Transverse colon (tissue), 4 donors: ENCODE measurements around the gene ANKRD35. TPM values are rescaled to one million over a fixed set of nuclear protein-coding genes. Genes with fewer than 3 reads are reported as not detected.

ENCODE experiments used
- DNase-seq: peaks from one replicate; pipeline ENCODE4 v3.0.0-alpha.2; 2019
- H3K27ac ChIP-seq, 4 donors: fragments of 200-600 bp; sonication (generic); 2 replicates each; pipeline ENCODE4 v1.5.1; 2016 to 2018; ENCODE audit warnings: inconsistent platforms in 4 of 4
- H3K27me3 ChIP-seq: fragments of 200-600 bp; sonication (generic); 2 replicates; pipeline ENCODE4 v1.5.1; 2017; ENCODE audit warnings: inconsistent platforms
- H3K36me3 ChIP-seq, 4 donors: fragments of 200-600 bp; sonication (generic); 2 replicates each; pipeline ENCODE4 v1.5.1; 2017 to 2019; ENCODE audit warnings: inconsistent platforms in 4 of 4
- H3K4me1 ChIP-seq, 4 donors: fragments of 200-600 bp; sonication (generic); 2 replicates each; pipeline ENCODE4 v1.5.1; 2017 to 2020; ENCODE audit warnings: inconsistent platforms in 4 of 4
- H3K4me3 ChIP-seq, 4 donors: fragments of 200-600 bp; sonication (generic); 1 replicate in 1 of 4; 2 replicates in 3 of 4; pipeline versions ENCODE4 v1.5.1 to v1.6.1; 2017 to 2019; ENCODE audit warnings: inconsistent platforms in 4 of 4
- H3K9me3 ChIP-seq, 2 donors: fragments of 200-600 bp; sonication (generic); 2 replicates each; pipeline ENCODE4 v1.5.1; 2017 to 2019; ENCODE audit warnings: inconsistent platforms in 2 of 2
- EP300 ChIP-seq: sonication (generic); formaldehyde crosslinking; IDR thresholded peaks from one replicate; pipeline ENCODE4 v1.6.1; 2017; ENCODE audit warnings: antibody characterized with exemption, low read depth
- POLR2A ChIP-seq: fragments of 450-650 bp; IDR thresholded peaks from one replicate; pipeline ENCODE4 v1.6.1; 2016; ENCODE audit warnings: antibody characterized with exemption, mild to moderate bottlenecking, moderate library complexity
- POLR2AphosphoS5 ChIP-seq, 3 donors: sonication (generic); formaldehyde crosslinking; IDR thresholded peaks; one replicate each; pipeline ENCODE4 v1.6.1; 2016; ENCODE audit warnings: antibody characterized with exemption in 3 of 3
- WGBS, 2 donors: methylation state at CpG; one replicate each; pipeline ENCODE4 v1.1.5; 2018; ENCODE audit warnings: low coverage in 1 of 2; 5-methylcytosine and 5-hydroxymethylcytosine counted together
- in situ Hi-C, 4 donors: fragments of 200-750 bp; cut with MboI; loops; one replicate each; pipeline versions ENCODE4 v1.15.0 to v1.15.1; 2017; ENCODE audit warnings: low sequenced_read_pairs in 3 of 4, low pct_ligation_motif_present in 1 of 4, low pct_unique_long_range_greater_than_20kb in 1 of 4
- intact Hi-C: fragments of 100-400 bp; cut with DNase I; formaldehyde crosslinking; loops from one replicate; pipeline ENCODE4 v1.15.1; 2023; ENCODE audit warnings: low total_unique reads
- total RNA-seq, 4 donors: library from RNA; depleted of rRNA; stranded (reverse); fragments of >200 nt; gene quantifications; one replicate each; pipeline ENCODE4 v1.1.0, GENCODE V29; 2016
- TF ChIP-seq, protein P1 (sequence below), 5 experiments: fragments of 200-600 bp in 3 of 5; fragments of 450-650 bp in 2 of 5; sonication (generic) in 3 of 5; IDR thresholded peaks; 1 replicate in 2 of 5; 2 replicates in 3 of 5; pipeline ENCODE4 v1.5.1; 2016 to 2017; ENCODE audit warnings: antibody characterized with exemption in 5 of 5, inconsistent platforms in 3 of 5, mild to moderate bottlenecking in 2 of 5, moderate library complexity in 1 of 5

ANKRD35 gene
- total RNA-seq, 4 donors from 2014 or later, result 1.1 to 1.8 (median 1.4) TPM; not detected in 1

DNA sequence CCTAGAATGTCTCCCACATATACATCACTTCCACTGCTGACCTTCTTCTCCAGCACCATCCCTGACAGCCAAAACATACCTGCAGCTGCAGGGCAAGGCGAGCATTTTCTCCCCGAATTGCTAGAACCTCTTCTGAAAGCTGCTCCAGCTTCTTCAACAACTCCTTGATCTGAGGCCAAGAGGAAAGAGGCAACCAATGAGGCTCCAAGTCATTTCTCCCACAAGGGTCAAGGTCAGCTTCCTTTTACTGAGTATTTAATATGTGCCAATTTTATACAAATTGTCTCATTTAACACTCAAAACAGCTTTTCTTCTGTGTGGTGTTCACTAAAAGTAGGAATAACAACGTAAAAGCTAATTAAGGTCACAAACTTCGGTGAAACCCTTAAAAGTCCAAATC lies 17.4 kb downstream of the ANKRD35 start:
- intact Hi-C loops, result no loop called here
- Histone ChIP-seq H3K4me1 (peaks cover 0 to 16% (median 6%) of the 10 kb centered on the region in 4 donors), H3K27ac (no peak overlapping the region), H3K36me3 (no peaks in the 10 kb centered on the region), H3K9me3 (no peaks in the 10 kb centered on the region), H3K27me3 (peaks cover 21% of the 10 kb centered on the region), H3K4me3 (no peak overlapping the region)
- WGBS, 2 donors, result 68 to 80% methylated on average over 1 to 4 of the region's 4 CpGs
- TF ChIP-seq POLR2A, result no peak
- TF ChIP-seq, protein P1, sequence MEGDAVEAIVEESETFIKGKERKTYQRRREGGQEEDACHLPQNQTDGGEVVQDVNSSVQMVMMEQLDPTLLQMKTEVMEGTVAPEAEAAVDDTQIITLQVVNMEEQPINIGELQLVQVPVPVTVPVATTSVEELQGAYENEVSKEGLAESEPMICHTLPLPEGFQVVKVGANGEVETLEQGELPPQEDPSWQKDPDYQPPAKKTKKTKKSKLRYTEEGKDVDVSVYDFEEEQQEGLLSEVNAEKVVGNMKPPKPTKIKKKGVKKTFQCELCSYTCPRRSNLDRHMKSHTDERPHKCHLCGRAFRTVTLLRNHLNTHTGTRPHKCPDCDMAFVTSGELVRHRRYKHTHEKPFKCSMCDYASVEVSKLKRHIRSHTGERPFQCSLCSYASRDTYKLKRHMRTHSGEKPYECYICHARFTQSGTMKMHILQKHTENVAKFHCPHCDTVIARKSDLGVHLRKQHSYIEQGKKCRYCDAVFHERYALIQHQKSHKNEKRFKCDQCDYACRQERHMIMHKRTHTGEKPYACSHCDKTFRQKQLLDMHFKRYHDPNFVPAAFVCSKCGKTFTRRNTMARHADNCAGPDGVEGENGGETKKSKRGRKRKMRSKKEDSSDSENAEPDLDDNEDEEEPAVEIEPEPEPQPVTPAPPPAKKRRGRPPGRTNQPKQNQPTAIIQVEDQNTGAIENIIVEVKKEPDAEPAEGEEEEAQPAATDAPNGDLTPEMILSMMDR (IDR thresholded peaks at IDR 0.05), result no peak
- TF ChIP-seq EP300, result no peak
- TF ChIP-seq POLR2AphosphoS5 (IDR thresholded peaks at IDR 0.05), result no peak
- in situ Hi-C loops, result no loop called here
- no peak for DNase-seq

DNA sequence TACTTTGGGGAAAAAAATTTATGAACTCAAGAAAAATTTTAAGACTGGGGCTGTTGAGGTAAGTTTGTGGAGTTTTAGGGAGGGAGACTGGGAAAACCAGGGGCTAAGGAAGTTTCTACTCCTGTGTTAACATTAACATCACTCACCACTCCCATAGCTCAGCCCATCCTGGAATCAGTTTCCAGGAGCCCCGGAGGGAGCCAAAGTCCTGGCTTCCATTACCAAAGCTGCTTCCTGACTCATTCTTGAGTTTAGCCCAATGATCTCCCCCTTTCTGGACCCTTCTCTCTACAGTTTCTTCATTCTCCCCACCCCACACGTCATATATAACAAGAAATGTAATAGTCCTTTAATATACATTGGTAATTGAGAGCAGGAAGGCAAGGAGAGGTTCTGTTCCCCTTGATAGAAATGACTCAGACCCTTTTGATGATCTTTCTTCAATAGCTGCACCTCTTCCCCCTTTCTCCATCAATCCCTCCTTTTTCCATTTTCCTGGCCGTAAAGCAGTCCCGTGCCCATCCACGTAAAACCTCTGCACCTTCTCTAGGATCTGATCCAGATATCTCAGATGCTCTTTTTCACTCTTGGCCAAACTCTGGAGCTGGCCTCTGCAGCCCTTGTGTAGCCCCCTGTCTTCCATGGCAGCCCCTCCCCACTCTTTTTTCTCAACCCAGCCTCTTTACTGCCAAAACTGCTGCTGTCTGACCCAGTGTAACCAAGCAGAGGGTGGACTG lies 22.2 kb downstream of the ANKRD35 start:
- Histone ChIP-seq H3K27me3 (no peaks in the 10 kb centered on the region), H3K9me3 (no peaks in the 10 kb centered on the region), H3K4me1 (peaks cover 0 to 8% (median 5%) of the 10 kb centered on the region in 4 donors), H3K4me3 (no peak overlapping the region), H3K36me3 (no peaks in the 10 kb centered on the region), H3K27ac (no peak overlapping the region)
- intact Hi-C loops (no loop called here), in situ Hi-C loops (no loop called here)
- 71 to 100% methylated on average over 1 to 5 of the region's 5 CpGs for WGBS, 2 donors
- TF ChIP-seq EP300 (no peak), POLR2A (no peak), POLR2AphosphoS5 (IDR thresholded peaks at IDR 0.05) (no peak)
- TF ChIP-seq, protein P1 (IDR thresholded peaks at IDR 0.05), result no peak
- no peak for DNase-seq

DNA sequence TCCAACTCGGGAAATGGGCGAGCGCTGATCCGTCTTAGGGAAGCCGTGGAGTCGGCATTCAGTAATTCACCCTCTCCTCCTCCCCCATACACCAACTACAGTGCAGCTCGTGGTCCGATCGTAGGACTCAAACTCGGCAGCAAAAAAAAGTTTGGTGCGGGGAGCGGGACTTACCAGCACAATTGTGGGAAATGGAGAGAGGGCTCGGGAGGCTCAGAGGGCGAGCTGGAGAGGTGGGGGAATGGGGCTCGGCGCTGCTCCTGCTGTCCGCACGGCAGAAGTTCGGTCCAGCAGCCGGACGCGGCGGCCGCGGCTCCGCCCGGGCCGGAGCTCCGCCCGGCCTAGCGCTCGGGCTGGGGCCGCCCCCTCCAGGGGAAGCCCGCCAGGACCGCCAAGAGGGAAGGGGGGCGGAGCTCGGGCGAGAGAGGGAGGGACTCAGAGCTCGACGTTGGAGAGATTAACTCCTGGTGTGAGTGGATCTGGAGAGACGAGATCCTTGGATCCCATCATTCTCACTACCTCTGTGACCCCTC lies 26.1 kb downstream of the ANKRD35 start:
- in situ Hi-C loops, result no loop called here
- peaks cover 6 to 17% (median 13%) of the 10 kb centered on the region in 4 donors for H3K4me1 ChIP-seq
- peaks cover 0 to 16% (median 4%) of the 10 kb centered on the region in 4 donors for H3K36me3 ChIP-seq
- TF ChIP-seq, protein P1 (IDR thresholded peaks at IDR 0.05), result peak in 2 of 5 experiments; percentile 25 to 26
- TF ChIP-seq POLR2AphosphoS5 (IDR thresholded peaks at IDR 0.05) (peak; percentile 53 to 82 (median 79)), EP300 (no peak), POLR2A (peak; percentile 61)
- H3K27me3 ChIP-seq, result no peaks in the 10 kb centered on the region
- peak overlapping the region; percentile 90 to 94 (median 92) for H3K27ac ChIP-seq
- peak; percentile 94 for DNase-seq
- H3K4me3 ChIP-seq, result peak overlapping the region; percentile 64 to 89 (median 80)
- intact Hi-C loops, result no loop called here
- no peaks in the 10 kb centered on the region for H3K9me3 ChIP-seq
- 0% methylated on average over 23 of the region's 41 CpGs; no CpG with 5 or more reads in 1 of the 2 donors for WGBS, 2 donors

DNA sequence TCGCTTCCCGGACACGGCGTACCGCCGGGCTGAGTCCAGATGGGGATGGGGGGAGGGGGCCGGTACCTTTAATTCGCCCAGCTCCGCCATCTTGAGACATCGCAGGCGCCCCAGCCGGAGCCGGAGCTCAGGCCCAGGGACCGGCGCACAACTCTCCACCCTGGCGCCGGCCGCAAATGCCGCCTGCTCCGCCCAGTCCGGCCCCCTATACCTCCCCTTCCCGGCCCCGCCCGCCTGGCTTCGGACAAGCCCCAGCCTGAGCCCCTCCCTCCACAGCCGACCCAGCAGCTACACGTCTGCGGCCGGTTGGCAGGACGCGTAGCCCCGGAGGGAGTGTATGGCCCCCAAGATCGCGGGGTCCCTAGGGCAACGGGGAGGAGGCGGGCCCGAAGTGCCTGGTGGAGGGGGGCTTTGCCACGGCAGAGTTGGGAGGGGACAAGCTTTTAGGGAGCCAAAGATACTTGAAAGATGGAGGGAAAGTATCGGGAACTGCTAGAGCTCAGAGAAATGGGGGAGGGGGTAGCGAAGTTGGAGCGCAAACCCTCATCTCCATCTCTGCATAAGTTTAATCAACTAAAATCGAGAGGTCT lies 26.7 kb downstream of the ANKRD35 start, which contains the start of gene PIAS3:
PIAS3 (minus strand) TSS at position 181 of the 590 bp plus-strand sequence; CDS start at position 90, 91 bp downstream.
- Histone ChIP-seq H3K36me3 (peaks cover 0 to 16% (median 4%) of the 10 kb centered on the region in 4 donors), H3K4me3 (peak within 1 kb of the TSS; percentile 64 to 89 (median 80)), H3K4me1 (peaks cover 6 to 17% (median 13%) of the 10 kb centered on the region in 4 donors), H3K27me3 (no peaks in the 10 kb centered on the region), H3K27ac (peak within 1 kb of the TSS; percentile 90 to 94 (median 92)), H3K9me3 (no peaks in the 10 kb centered on the region)
- TF ChIP-seq POLR2AphosphoS5 (IDR thresholded peaks at IDR 0.05) (peak; percentile 92 to 95 (median 94)), EP300 (no peak), POLR2A (peak; percentile 81)
- intact Hi-C loops, result no loop called here
- WGBS, 2 donors, result 1% methylated on average over 36 of the region's 42 CpGs; no CpG with 5 or more reads in 1 of the 2 donors
- DNase-seq, result peak; percentile 97
- in situ Hi-C loops, result no loop called here
